Islet of Langerhans (tissue), 1 donor: ENCODE measurements around the gene ATF6.

ENCODE experiments used
- FAIRE-seq: peaks from one replicate; lab custom pipeline; 2011; peaks lifted over from hg19 to GRCh38; lab: Jason Lieb, UNC

ATF6 gene

GRCh38 chr1:161972828-161973227, 206.7 kb downstream of the ATF6 start:
- no peak for FAIRE-seq

- no peak for FAIRE-seq
Observed at GRCh38 chr1:161973924-161974845, 208.1 kb downstream of the ATF6 start.

GRCh38 chr1:161978011-161978790, 212.1 kb downstream of the ATF6 start:
- no peak for FAIRE-seq

- FAIRE-seq = no peak
Observed at GRCh38 chr1:161981126-161981525, 215.0 kb downstream of the ATF6 start.

GRCh38 chr1:161981735-161982506, 215.8 kb downstream of the ATF6 start:
- FAIRE-seq = no peak

GRCh38 chr1:161982507-161982895, 216.4 kb downstream of the ATF6 start:
- FAIRE-seq = no peak

GRCh38 chr1:161982917-161983316, 216.8 kb downstream of the ATF6 start:
- FAIRE-seq = no peak

- no peak for FAIRE-seq
Observed at GRCh38 chr1:161983725-161984124, 217.6 kb downstream of the ATF6 start.

GRCh38 chr1:161985301-161985822, 219.2 kb downstream of the ATF6 start:
- FAIRE-seq = no peak

GRCh38 chr1:161986328-161986727, 220.2 kb downstream of the ATF6 start:
- no peak for FAIRE-seq

GRCh38 chr1:161987303-161987702, 221.2 kb downstream of the ATF6 start:
- no peak for FAIRE-seq

GRCh38 chr1:161987872-161988271, 221.8 kb downstream of the ATF6 start:
- FAIRE-seq = no peak

GRCh38 chr1:161988413-161988812, 222.3 kb downstream of the ATF6 start:
- no peak for FAIRE-seq

GRCh38 chr1:161989108-161989507, 223.0 kb downstream of the ATF6 start:
- FAIRE-seq = no peak

GRCh38 chr1:161989786-161990185, 223.7 kb downstream of the ATF6 start:
- no peak for FAIRE-seq

- no peak for FAIRE-seq
Observed at GRCh38 chr1:161993576-161993975, 227.5 kb downstream of the ATF6 start.

GRCh38 chr1:161994175-161994668, 228.1 kb downstream of the ATF6 start:
- no peak for FAIRE-seq

GRCh38 chr1:161997152-161997551, 231.0 kb downstream of the ATF6 start:
- FAIRE-seq = no peak

- no peak for FAIRE-seq
Observed at GRCh38 chr1:161998811-161999210, 232.7 kb downstream of the ATF6 start.

- FAIRE-seq = no peak
Observed at GRCh38 chr1:161999301-162000052, 233.4 kb downstream of the ATF6 start.

GRCh38 chr1:162000053-162000420, 233.9 kb downstream of the ATF6 start:
- no peak for FAIRE-seq
